RWPE2 (cell line): Measurements from ENCODE around the gene MSH4.
"Not testable (repeated sequence)": the region's sequence is repeated elsewhere in the genome, so short reads cannot be mapped to it uniquely, and the experiment has no call there.

Experiments used
- ATAC-seq: fragments of 200-7000 bp; cut with Tn5 transposase; 3 replicates; pipeline ENCODE4 v1.9.1; 2021; ENCODE audit warnings: low read depth
- DNase-seq: peaks from one replicate; pipeline ENCODE4 v3.0.0-alpha.2; 2020; ENCODE audit warnings: low spot score
- H3K27ac ChIP-seq: fragments of 450-650 bp; 2 replicates; pipeline ENCODE4 v1.5.1; 2017; ENCODE audit warnings: mild to moderate bottlenecking; ENCODE audit not compliant: poor library complexity, severe bottlenecking
- H3K27me3 ChIP-seq: fragments of 250-450 bp; sonication (Bioruptor Pico); 2 replicates; pipeline ENCODE4 v1.5.1; 2021; ENCODE audit warnings: mild to moderate bottlenecking, moderate library complexity; ENCODE audit not compliant: insufficient read depth, poor library complexity, severe bottlenecking
- H3K36me3 ChIP-seq: fragments of 250-450 bp; sonication (Bioruptor Pico); 2 replicates; pipeline ENCODE4 v1.5.1; 2020; ENCODE audit warnings: low read depth, mild to moderate bottlenecking, moderate library complexity
- H3K4me1 ChIP-seq: fragments of 250-450 bp; sonication (Bioruptor Pico); 2 replicates; pipeline ENCODE4 v1.5.1; 2021; ENCODE audit warnings: mild to moderate bottlenecking, moderate library complexity; ENCODE audit not compliant: insufficient read depth, poor library complexity, severe bottlenecking
- H3K4me3 ChIP-seq: fragments of 250-450 bp; sonication (Bioruptor Pico); 2 replicates; pipeline ENCODE4 v1.5.1; 2021; ENCODE audit warnings: mild to moderate bottlenecking, moderate library complexity; ENCODE audit not compliant: severe bottlenecking
- H3K9me3 ChIP-seq: fragments of 250-450 bp; sonication (Bioruptor Pico); 2 replicates; pipeline ENCODE4 v1.5.1; 2021; ENCODE audit warnings: mild to moderate bottlenecking, moderate library complexity; ENCODE audit not compliant: severe bottlenecking
- CTCF ChIP-seq: fragments of 450-650 bp; IDR thresholded peaks from one replicate; pipeline ENCODE4 v1.5.1; 2017; ENCODE audit warnings: mild to moderate bottlenecking, moderate library complexity; ENCODE audit not compliant: poor library complexity, severe bottlenecking

Gene MSH4

DNA sequence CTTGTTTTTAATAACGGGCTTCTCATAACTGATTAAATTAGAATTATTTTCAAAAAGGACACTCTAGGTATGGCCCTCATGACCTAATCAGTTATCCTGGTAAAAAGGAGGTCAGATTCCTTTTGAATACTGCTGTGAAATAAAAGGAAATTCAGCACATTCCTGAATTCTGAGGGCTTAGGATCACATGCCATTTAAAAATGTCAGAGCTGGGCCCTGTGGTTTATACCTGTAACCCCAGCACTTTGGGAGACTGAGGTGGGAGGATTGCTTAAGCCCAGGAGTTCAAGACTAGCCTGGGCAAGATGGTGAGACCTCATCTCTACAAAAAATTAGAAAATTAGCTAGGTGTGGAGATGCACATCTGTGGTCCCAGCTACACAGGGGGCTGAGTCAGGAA is 28.7 kb upstream of the MSH4 start:
- H3K4me1 ChIP-seq, result peaks cover 20% of the 10 kb centered on the region
- TF ChIP-seq CTCF, result no peak
- H3K4me3 ChIP-seq, result no peak overlapping the region
- H3K9me3 ChIP-seq, result no peaks in the 10 kb centered on the region
- DNase-seq (no peak), ATAC-seq (peak; percentile 19; the same call in 1 of the 3 replicates)
- H3K27me3 ChIP-seq, result no peaks in the 10 kb centered on the region
- H3K27ac ChIP-seq, result peak overlapping the region; percentile 18
- peaks cover 4% of the 10 kb centered on the region; the same call in 1 of the 2 replicates for H3K36me3 ChIP-seq

- no peaks in the 10 kb centered on the region for H3K9me3 ChIP-seq
- peaks cover 14% of the 10 kb centered on the region for H3K4me1 ChIP-seq
- H3K27ac ChIP-seq, result no peak overlapping the region
- ATAC-seq (no peak), DNase-seq (no peak)
- H3K27me3 ChIP-seq, result no peaks in the 10 kb centered on the region
- H3K36me3 ChIP-seq, result no peaks in the 10 kb centered on the region
- no peak overlapping the region for H3K4me3 ChIP-seq
- no peak for TF ChIP-seq CTCF
Observed at GRCh38 chr1:75770761-75771160, 25.9 kb upstream of the MSH4 start.

- Histone ChIP-seq H3K36me3 (no peaks in the 10 kb centered on the region), H3K27ac (no peak overlapping the region), H3K27me3 (no peaks in the 10 kb centered on the region), H3K9me3 (no peaks in the 10 kb centered on the region), H3K4me3 (no peak overlapping the region), H3K4me1 (peaks cover 10% of the 10 kb centered on the region)
- TF ChIP-seq CTCF, result no peak
- ATAC-seq, result no peak
- no peak for DNase-seq
Observed at GRCh38 chr1:75771978-75772377, 24.7 kb upstream of the MSH4 start.

- not testable (repeated sequence) for H3K27ac ChIP-seq, DNase-seq, H3K36me3 ChIP-seq, H3K4me3 ChIP-seq, H3K4me1 ChIP-seq, ATAC-seq, H3K27me3 ChIP-seq, H3K9me3 ChIP-seq
Observed at GRCh38 chr1:75777812-75778211, 18.9 kb upstream of the MSH4 start.

GRCh38 chr1:75778694-75779093 is 18.0 kb upstream of the MSH4 start:
- H3K36me3 ChIP-seq, H3K27me3 ChIP-seq, H3K4me3 ChIP-seq, ATAC-seq, DNase-seq, H3K27ac ChIP-seq, H3K9me3 ChIP-seq, H3K4me1 ChIP-seq: not testable (repeated sequence)

DNA sequence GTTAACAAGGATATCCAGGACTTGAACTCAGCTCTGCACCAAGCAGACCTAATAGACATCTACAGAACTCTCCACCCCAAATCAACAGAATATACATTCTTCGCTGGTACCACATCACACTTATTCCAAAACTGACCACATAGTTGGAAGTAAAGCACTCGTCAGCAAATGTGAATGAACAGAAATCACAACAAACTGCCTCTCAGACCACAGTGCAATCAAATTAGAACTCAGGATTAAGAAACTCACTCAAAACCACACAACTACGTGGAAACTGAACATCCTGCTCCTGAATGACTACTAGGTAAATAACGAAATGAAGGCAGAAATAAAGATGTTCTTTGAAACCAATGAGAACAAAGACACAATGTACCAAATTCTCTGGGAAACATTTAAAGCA is 16.5 kb upstream of the MSH4 start:
- DNase-seq, H3K27ac ChIP-seq, ATAC-seq, H3K36me3 ChIP-seq, H3K27me3 ChIP-seq, H3K4me3 ChIP-seq, H3K9me3 ChIP-seq, H3K4me1 ChIP-seq: not testable (repeated sequence)

GRCh38 chr1:75783920-75784319 is 12.8 kb upstream of the MSH4 start:
- H3K27ac ChIP-seq, H3K4me3 ChIP-seq, H3K4me1 ChIP-seq, H3K9me3 ChIP-seq, ATAC-seq, DNase-seq, H3K27me3 ChIP-seq: not testable (repeated sequence)
- H3K36me3 ChIP-seq, result peaks cover 23% of the 10 kb centered on the region
